GM12878 (cell line): ENCODE results near the gene SBF2. TPM values are rescaled to one million over a fixed set of nuclear protein-coding genes. Genes with fewer than 3 reads are reported as not detected.

Experiments used
- ATAC-seq: fragments of 200-7000 bp; cut with Tn5 transposase; 3 replicates; pipeline ENCODE4 v1.9.1; 2020; ENCODE audit warnings: mild to moderate bottlenecking, moderate library complexity
- BruUV-seq: library from RNA; stranded (reverse); fragments of 400-500 nt; replicated peaks from 2 replicates; lab custom pipeline; 2021; lab: Mats Ljungman, UMichigan
- CTCF ChIA-PET: fragments of 300-600 bp; sonication (Branson Sonifier 250); formaldehyde crosslinking; extraction: SDS; loops from one replicate; lab custom pipeline; 2021; ENCODE audit warnings: inconsistent platforms; lab: Yijun Ruan, JAX
- POLR2A ChIA-PET: fragments of 350-600 bp; formaldehyde crosslinking; extraction: SDS; loops from one replicate; lab custom pipeline; 2021; ENCODE audit warnings: inconsistent platforms; lab: Charles Lee
- RAD21 ChIA-PET: fragments of 300-600 bp; sonication (Branson Sonifier 250); formaldehyde crosslinking; loops from one replicate; lab custom pipeline; 2023; ENCODE audit warnings: antibody characterized with exemption; ENCODE audit not compliant: unreplicated experiment; lab: Charles Lee
- SMC1A ChIA-PET: fragments of 300-600 bp; sonication (Branson Sonifier 250); formaldehyde crosslinking; loops from one replicate; lab custom pipeline; 2023; ENCODE audit not compliant: unreplicated experiment, uncharacterized antibody; lab: Charles Lee
- DNase-seq: peaks from one replicate; pipeline ENCODE4 v3.0.0-alpha.2; 2011; ENCODE audit warnings: low read depth, low spot score
- FAIRE-seq: peaks from 3 replicates; lab custom pipeline; 2011; peaks lifted over from hg19 to GRCh38; lab: Jason Lieb, UNC
- H2AFZ ChIP-seq: 2 replicates; pipeline ENCODE4 v1.6.0; 2011; ENCODE audit warnings: low read depth, low read length, control low read depth; ENCODE audit not compliant: control insufficient read depth
- H3K27ac ChIP-seq: 2 replicates; pipeline ENCODE4 v1.5.1; 2011; ENCODE audit warnings: control low read depth; ENCODE audit not compliant: control insufficient read depth, insufficient read depth
- H3K27me3 ChIP-seq, 2 experiments: replicated peaks in 1 of 2; 2 replicates each; pipeline versions ENCODE4 v1.6.0 to v1.6.1; 2011; ENCODE audit warnings: low read length in 1 of 2; ENCODE audit not compliant: control insufficient read depth in 2 of 2, insufficient read depth in 2 of 2
- H3K36me3 ChIP-seq, 2 experiments: 2 replicates each; pipeline ENCODE4 v1.5.1; 2011; ENCODE audit warnings: low read length in 1 of 2; ENCODE audit not compliant: control insufficient read depth in 2 of 2, insufficient read depth in 2 of 2
- H3K4me1 ChIP-seq: 2 replicates; pipeline ENCODE4 v1.6.1; 2011; ENCODE audit warnings: mild to moderate bottlenecking, low read length, moderate library complexity, mixed read lengths; ENCODE audit not compliant: control insufficient read depth, insufficient read depth
- H3K4me2 ChIP-seq: 2 replicates; pipeline ENCODE4 v1.6.0; 2011; ENCODE audit warnings: control low read depth; ENCODE audit not compliant: control insufficient read depth, insufficient read depth
- H3K4me3 ChIP-seq: fragments of 200-600 bp; sonication (generic); 2 replicates; pipeline ENCODE4 v1.5.1; 2016
- H3K79me2 ChIP-seq: 2 replicates; pipeline ENCODE4 v1.6.0; 2011; ENCODE audit warnings: low read length; ENCODE audit not compliant: control insufficient read depth, insufficient read depth
- H3K9ac ChIP-seq: 2 replicates; pipeline ENCODE4 v1.8.0; 2011; ENCODE audit warnings: low read length, control low read depth, mixed read lengths; ENCODE audit not compliant: control insufficient read depth, insufficient read depth
- H3K9me3 ChIP-seq: replicated peaks from 3 replicates; pipeline ENCODE4 v1.5.1; 2011; ENCODE audit warnings: mild to moderate bottlenecking, low read length; ENCODE audit not compliant: control insufficient read depth, insufficient read depth
- H4K20me1 ChIP-seq: 2 replicates; pipeline ENCODE4 v1.6.0; 2011; ENCODE audit not compliant: control insufficient read depth, insufficient read depth
- BRCA1 ChIP-seq: IDR thresholded peaks from 2 replicates; pipeline ENCODE4 v1.6.1; 2011; ENCODE audit warnings: low read depth, low read length, improper control_type of control experiment
- CBFB ChIP-seq: IDR thresholded peaks from 2 replicates; pipeline ENCODE4 v1.6.1; 2016; ENCODE audit warnings: antibody characterized with exemption, low read depth
- CEBPZ ChIP-seq: fragments of 150-350 bp; IDR thresholded peaks from 2 replicates; pipeline ENCODE4 v1.6.1; 2016; ENCODE audit warnings: low read depth, low read length
- CHD1 ChIP-seq: IDR thresholded peaks from 2 replicates; pipeline ENCODE4 v1.6.1; 2012; ENCODE audit warnings: low read depth, low read length, improper control_type of control experiment
- CHD2 ChIP-seq: IDR thresholded peaks from 2 replicates; pipeline ENCODE4 v1.6.1; 2011; ENCODE audit warnings: low read depth, low read length, improper control_type of control experiment, borderline replicate concordance
- CHD4 ChIP-seq: fragments of 200-600 bp; sonication (generic); IDR thresholded peaks from 2 replicates; pipeline ENCODE4 v1.6.1; 2016; ENCODE audit warnings: mild to moderate bottlenecking
- CUX1 ChIP-seq: IDR thresholded peaks from 2 replicates; pipeline ENCODE4 v1.6.1; 2012; ENCODE audit warnings: improper control_type of control experiment, low read depth, low read length; ENCODE audit not compliant: insufficient replicate concordance
- DPF2 ChIP-seq: fragments of 450-650 bp; IDR thresholded peaks from 2 replicates; pipeline ENCODE4 v1.6.1; 2017; ENCODE audit warnings: mild to moderate bottlenecking
- ETV6 ChIP-seq, 2 experiments: fragments of 450-650 bp in 1 of 2; IDR thresholded peaks in 1 of 2; conservative IDR thresholded peaks in 1 of 2; 2 replicates each; pipeline ENCODE4 v1.6.1; 2014; ENCODE audit warnings: antibody characterized with exemption in 1 of 2, borderline replicate concordance in 1 of 2, low read depth in 1 of 2, mild to moderate bottlenecking in 1 of 2, moderate library complexity in 1 of 2
- HDAC6 ChIP-seq: fragments of 200-600 bp; sonication (generic); IDR thresholded peaks from one replicate; pipeline ENCODE4 v1.8.0; 2017; ENCODE audit warnings: antibody characterized with exemption; ENCODE audit not compliant: unreplicated experiment
- IKZF2 ChIP-seq, 2 experiments: fragments of 450-650 bp; IDR thresholded peaks; 2 replicates each; pipeline ENCODE4 v1.6.1; 2017; ENCODE audit warnings: mild to moderate bottlenecking in 2 of 2, moderate library complexity in 2 of 2
- MTA3 ChIP-seq: IDR thresholded peaks from 2 replicates; pipeline ENCODE4 v1.6.1; 2012; ENCODE audit warnings: low read length, inconsistent platforms, borderline replicate concordance
- NR2C1 ChIP-seq: fragments of 450-650 bp; IDR thresholded peaks from 2 replicates; pipeline ENCODE4 v1.6.1; 2017; ENCODE audit warnings: antibody characterized with exemption, mild to moderate bottlenecking, moderate library complexity
- NR2F1 ChIP-seq: fragments of 450-650 bp; conservative IDR thresholded peaks from 2 replicates; pipeline ENCODE4 v1.6.1; 2017; ENCODE audit warnings: mild to moderate bottlenecking
- RAD21 ChIP-seq: IDR thresholded peaks from 2 replicates; pipeline ENCODE4 v1.6.1; 2011; ENCODE audit warnings: mild to moderate bottlenecking, low read depth, low read length, moderate library complexity; ENCODE audit not compliant: insufficient read depth
- RUNX3 ChIP-seq: IDR thresholded peaks from 2 replicates; pipeline ENCODE4 v1.6.1; 2012; ENCODE audit warnings: low read length, inconsistent platforms
- SIN3A ChIP-seq: IDR thresholded peaks from 2 replicates; pipeline ENCODE4 v1.6.1; 2012; ENCODE audit warnings: low read depth, low read length, improper control_type of control experiment
- TCF3 ChIP-seq: IDR thresholded peaks from 2 replicates; pipeline ENCODE4 v1.6.1; 2012; ENCODE audit warnings: low read depth, mild to moderate bottlenecking, low read length, borderline replicate concordance; ENCODE audit not compliant: insufficient read depth
- WGBS: methylation state at CpG from one replicate; pipeline ENCODE4 v1.1.6; 2016; ENCODE audit warnings: low lambda C conversion rate; ENCODE audit not compliant: insufficient replicate concordance, insufficient coverage; ENCODE audit errors: missing lambda C conversion rate; 5-methylcytosine and 5-hydroxymethylcytosine counted together
- in situ Hi-C: fragments of 300-500 bp; cut with MboI; formaldehyde crosslinking; loops from 9 replicates; pipeline ENCODE4 v1.14.3; 2018; ENCODE audit warnings: mixed read lengths
- intact Hi-C: fragments of 100-400 bp; cut with micrococcal nuclease; formaldehyde crosslinking; loops from one replicate; pipeline ENCODE4 v1.14.2; 2022; ENCODE audit not compliant: unreplicated experiment
- polyA plus RNA-seq, 11 experiments: library from polyadenylated mRNA; depleted of rRNA in 4 of 11; unstranded in 6 of 11; stranded (reverse) in 5 of 11; fragments of >200 nt; fragmentation: Nextera tagmentation in 4 of 11; fragmentation: Illumina TruSeq in 1 of 11; extraction: Ambion mirVana in 4 of 11; extraction: Trizol in 1 of 11; gene quantifications; 1 replicate in 1 of 11; 2 replicates in 10 of 11; pipeline versions ENCODE4 v1.2.1 to v1.2.3, GENCODE V29; 2011 to 2016; ENCODE audit warnings: inconsistent platforms in 2 of 11, missing spikeins in 2 of 11, low read depth in 1 of 11
- total RNA-seq, 4 experiments: library from RNA; depleted of rRNA in 3 of 4; stranded (reverse); fragments of >200 nt in 3 of 4; fragmentation: Illumina TruSeq in 1 of 4; extraction: Trizol in 1 of 4; gene quantifications; 2 replicates each; pipeline versions ENCODE4 v1.2.1 to v1.2.3, GENCODE V29; 2013 to 2021

SBF2 gene
- total and polyA plus RNA-seq, 10 of the 15 experiments (the other 5 are each of a cell fraction or from before 2014, with no cell fraction given), result 0.24 to 2.3 (median 1.1) TPM

- peak; percentile 51 for DNase-seq
- in situ Hi-C loops (no loop called here), intact Hi-C loops (loop anchor here (5.0 kb wide), 1 partner anchor 77 kb away; no protein-coding TSS in a partner anchor)
- no peak overlapping the region; the same call in 1 of the 2 replicates for H3K4me3 ChIP-seq
- CTCF ChIA-PET, result no interaction called here
- H3K27ac ChIP-seq, result no peak overlapping the region
- no peak overlapping the region for H2AFZ ChIP-seq
- peak; percentile 88 for ATAC-seq
- no peak for FAIRE-seq
- BruUV-seq, result no TSS peak
- no peaks in the 10 kb centered on the region for H3K27me3 ChIP-seq
- H3K9me3 ChIP-seq, result no peaks in the 10 kb centered on the region
- SMC1A ChIA-PET, result interaction anchor here (1.2 kb wide), 1 partner anchor 16 kb away, joined by 3 read pairs; no protein-coding TSS in a partner anchor
- H3K36me3 ChIP-seq, result no peaks in the 10 kb centered on the region
- RAD21 ChIA-PET, result no interaction called here
- WGBS, result 21% methylated on average over 2 of the region's 2 CpGs
- H3K4me2 ChIP-seq, result peak overlapping the region; percentile 20; the same call in 1 of the 2 replicates
- H3K79me2 ChIP-seq, result no peaks in the 10 kb centered on the region
- H3K4me1 ChIP-seq, result peaks cover 14% of the 10 kb centered on the region
- POLR2A ChIA-PET, result no interaction called here
- H3K9ac ChIP-seq, result no peak overlapping the region
- H4K20me1 ChIP-seq, result no peaks in the 10 kb centered on the region
- TF ChIP-seq IKZF2 (IDR thresholded peaks at IDR 0.05) (peak in 1 of 2 experiments; percentile 52; a peak in 2 of 4 replicates), NR2F1 (no peak), CUX1 (no peak), MTA3 (peak; percentile 79; the same call in 1 of the 2 replicates), SIN3A (no peak), DPF2 (no peak), RAD21 (no peak), BRCA1 (no peak), CEBPZ (no peak), CBFB (0 out of 2 replicates have a peak, but pooled peaks have one; percentile 63), CHD2 (no peak), NR2C1 (no peak), HDAC6 (no peak), CHD4 (no peak), ETV6 (conservative IDR thresholded peaks at IDR 0.05 in 1 of 2, IDR thresholded peaks at IDR 0.05 in 1 of 2; ENCODE audit: borderline replicate concordance in 1 of 2, low read depth in 1 of 2) (no peak), TCF3 (peak; percentile 49; the same call in 1 of the 2 replicates), RUNX3 (peak; percentile 99), CHD1 (no peak)
These were observed 455.1 kb downstream of the SBF2 start for GRCh38 chr11:9838961-9839360.
